GM12878 (cell line): Measurements from ENCODE around the gene SSBP3. TPM values are rescaled to one million over a fixed set of nuclear protein-coding genes. Genes with fewer than 3 reads are reported as not detected.

Experiments
- ATAC-seq: fragments of 200-7000 bp; cut with Tn5 transposase; 3 replicates; pipeline ENCODE4 v1.9.1; 2020; ENCODE audit warnings: mild to moderate bottlenecking, moderate library complexity
- BruUV-seq: library from RNA; stranded (reverse); fragments of 400-500 nt; replicated peaks from 2 replicates; lab custom pipeline; 2021; lab: Mats Ljungman, UMichigan
- CTCF ChIA-PET: fragments of 300-600 bp; sonication (Branson Sonifier 250); formaldehyde crosslinking; extraction: SDS; loops from one replicate; lab custom pipeline; 2021; ENCODE audit warnings: inconsistent platforms; lab: Yijun Ruan, JAX
- POLR2A ChIA-PET: fragments of 350-600 bp; formaldehyde crosslinking; extraction: SDS; loops from one replicate; lab custom pipeline; 2021; ENCODE audit warnings: inconsistent platforms; lab: Charles Lee
- RAD21 ChIA-PET: fragments of 300-600 bp; sonication (Branson Sonifier 250); formaldehyde crosslinking; loops from one replicate; lab custom pipeline; 2023; ENCODE audit warnings: antibody characterized with exemption; ENCODE audit not compliant: unreplicated experiment; lab: Charles Lee
- SMC1A ChIA-PET: fragments of 300-600 bp; sonication (Branson Sonifier 250); formaldehyde crosslinking; loops from one replicate; lab custom pipeline; 2023; ENCODE audit not compliant: unreplicated experiment, uncharacterized antibody; lab: Charles Lee
- DNase-seq: peaks from one replicate; pipeline ENCODE4 v3.0.0-alpha.2; 2011; ENCODE audit warnings: low read depth, low spot score
- FAIRE-seq: peaks from 3 replicates; lab custom pipeline; 2011; peaks lifted over from hg19 to GRCh38; lab: Jason Lieb, UNC
- H2AFZ ChIP-seq: 2 replicates; pipeline ENCODE4 v1.6.0; 2011; ENCODE audit warnings: low read depth, low read length, control low read depth; ENCODE audit not compliant: control insufficient read depth
- H3K27ac ChIP-seq: 2 replicates; pipeline ENCODE4 v1.5.1; 2011; ENCODE audit warnings: control low read depth; ENCODE audit not compliant: control insufficient read depth, insufficient read depth
- H3K27me3 ChIP-seq, 2 experiments: replicated peaks in 1 of 2; 2 replicates each; pipeline versions ENCODE4 v1.6.0 to v1.6.1; 2011; ENCODE audit warnings: low read length in 1 of 2; ENCODE audit not compliant: control insufficient read depth in 2 of 2, insufficient read depth in 2 of 2
- H3K36me3 ChIP-seq, 2 experiments: 2 replicates each; pipeline ENCODE4 v1.5.1; 2011; ENCODE audit warnings: low read length in 1 of 2; ENCODE audit not compliant: control insufficient read depth in 2 of 2, insufficient read depth in 2 of 2
- H3K4me1 ChIP-seq: 2 replicates; pipeline ENCODE4 v1.6.1; 2011; ENCODE audit warnings: mild to moderate bottlenecking, low read length, moderate library complexity, mixed read lengths; ENCODE audit not compliant: control insufficient read depth, insufficient read depth
- H3K4me2 ChIP-seq: 2 replicates; pipeline ENCODE4 v1.6.0; 2011; ENCODE audit warnings: control low read depth; ENCODE audit not compliant: control insufficient read depth, insufficient read depth
- H3K4me3 ChIP-seq: fragments of 200-600 bp; sonication (generic); 2 replicates; pipeline ENCODE4 v1.5.1; 2016
- H3K79me2 ChIP-seq: 2 replicates; pipeline ENCODE4 v1.6.0; 2011; ENCODE audit warnings: low read length; ENCODE audit not compliant: control insufficient read depth, insufficient read depth
- H3K9ac ChIP-seq: 2 replicates; pipeline ENCODE4 v1.8.0; 2011; ENCODE audit warnings: low read length, control low read depth, mixed read lengths; ENCODE audit not compliant: control insufficient read depth, insufficient read depth
- H3K9me3 ChIP-seq: replicated peaks from 3 replicates; pipeline ENCODE4 v1.5.1; 2011; ENCODE audit warnings: mild to moderate bottlenecking, low read length; ENCODE audit not compliant: control insufficient read depth, insufficient read depth
- H4K20me1 ChIP-seq: 2 replicates; pipeline ENCODE4 v1.6.0; 2011; ENCODE audit not compliant: control insufficient read depth, insufficient read depth
- CTCF ChIP-seq, 3 experiments: IDR thresholded peaks in 2 of 3; conservative IDR thresholded peaks in 1 of 3; 2 replicates each; pipeline ENCODE4 v1.5.1; 2011; ENCODE audit warnings: low read depth in 3 of 3, low read length in 3 of 3, mild to moderate bottlenecking in 3 of 3, control low read depth in 2 of 3, moderate library complexity in 2 of 3, inconsistent platforms in 1 of 3, mixed read lengths in 1 of 3; ENCODE audit not compliant: control insufficient read depth in 2 of 3, insufficient read depth in 1 of 3; ENCODE audit errors: extremely low read depth in 1 of 3
- E2F8 ChIP-seq: fragments of 450-650 bp; IDR thresholded peaks from 2 replicates; pipeline ENCODE4 v1.6.1; 2018; ENCODE audit warnings: mild to moderate bottlenecking, low read depth, moderate library complexity; ENCODE audit not compliant: partially characterized antibody
- NFYA ChIP-seq: IDR thresholded peaks from 2 replicates; pipeline ENCODE4 v1.6.1; 2011; ENCODE audit warnings: low read depth, mild to moderate bottlenecking, low read length, improper control_type of control experiment, borderline replicate concordance
- NFYB ChIP-seq: IDR thresholded peaks from 2 replicates; pipeline ENCODE4 v1.6.1; 2011; ENCODE audit warnings: low read depth, mild to moderate bottlenecking, low read length, improper control_type of control experiment, moderate library complexity; ENCODE audit not compliant: insufficient read depth
- RUNX3 ChIP-seq: IDR thresholded peaks from 2 replicates; pipeline ENCODE4 v1.6.1; 2012; ENCODE audit warnings: low read length, inconsistent platforms
- SIN3A ChIP-seq: IDR thresholded peaks from 2 replicates; pipeline ENCODE4 v1.6.1; 2012; ENCODE audit warnings: low read depth, low read length, improper control_type of control experiment
- USF1 ChIP-seq: IDR thresholded peaks from 2 replicates; pipeline ENCODE4 v1.6.1; 2011; ENCODE audit warnings: borderline replicate concordance, low read depth, mild to moderate bottlenecking, moderate library complexity, mixed read lengths, low read length; ENCODE audit not compliant: insufficient read depth; ENCODE audit errors: extremely low read length
- ZNF207 ChIP-seq: fragments of 450-650 bp; IDR thresholded peaks from 2 replicates; pipeline ENCODE4 v1.6.1; 2014; ENCODE audit warnings: antibody characterized with exemption, mild to moderate bottlenecking, borderline replicate concordance
- ZNF592 ChIP-seq: fragments of 450-650 bp; IDR thresholded peaks from 2 replicates; pipeline ENCODE4 v1.6.1; 2017; ENCODE audit warnings: mild to moderate bottlenecking, moderate library complexity
- WGBS: methylation state at CpG from one replicate; pipeline ENCODE4 v1.1.6; 2016; ENCODE audit warnings: low lambda C conversion rate; ENCODE audit not compliant: insufficient replicate concordance, insufficient coverage; ENCODE audit errors: missing lambda C conversion rate; 5-methylcytosine and 5-hydroxymethylcytosine counted together
- in situ Hi-C: fragments of 300-500 bp; cut with MboI; formaldehyde crosslinking; loops from 9 replicates; pipeline ENCODE4 v1.14.3; 2018; ENCODE audit warnings: mixed read lengths
- intact Hi-C: fragments of 100-400 bp; cut with micrococcal nuclease; formaldehyde crosslinking; loops from one replicate; pipeline ENCODE4 v1.14.2; 2022; ENCODE audit not compliant: unreplicated experiment
- polyA plus RNA-seq, 11 experiments: library from polyadenylated mRNA; depleted of rRNA in 4 of 11; unstranded in 6 of 11; stranded (reverse) in 5 of 11; fragments of >200 nt; fragmentation: Nextera tagmentation in 4 of 11; fragmentation: Illumina TruSeq in 1 of 11; extraction: Ambion mirVana in 4 of 11; extraction: Trizol in 1 of 11; gene quantifications; 1 replicate in 1 of 11; 2 replicates in 10 of 11; pipeline versions ENCODE4 v1.2.1 to v1.2.3, GENCODE V29; 2011 to 2016; ENCODE audit warnings: inconsistent platforms in 2 of 11, missing spikeins in 2 of 11, low read depth in 1 of 11
- total RNA-seq, 4 experiments: library from RNA; depleted of rRNA in 3 of 4; stranded (reverse); fragments of >200 nt in 3 of 4; fragmentation: Illumina TruSeq in 1 of 4; extraction: Trizol in 1 of 4; gene quantifications; 2 replicates each; pipeline versions ENCODE4 v1.2.1 to v1.2.3, GENCODE V29; 2013 to 2021

SSBP3 gene
- total and polyA plus RNA-seq, 10 of the 15 experiments (the other 5 are each of a cell fraction or from before 2014, with no cell fraction given), result 4.1 to 51.7 (median 17.1) TPM

GRCh38 chr1:54265126-54265525, 141.1 kb downstream of the SSBP3 start (continued):
- no peak for TF ChIP-seq NFYA
- TF ChIP-seq USF1, result no peak
- no peak for TF ChIP-seq RUNX3

- Histone ChIP-seq H3K4me1 (no peaks in the 10 kb centered on the region), H3K9me3 (no peaks in the 10 kb centered on the region), H3K27me3 (no peaks in the 10 kb centered on the region), H4K20me1 (no peaks in the 10 kb centered on the region; the same call in 1 of the 2 replicates), H2AFZ (no peak overlapping the region), H3K79me2 (no peaks in the 10 kb centered on the region), H3K9ac (no peak overlapping the region), H3K36me3 (peaks cover 0 to 3% of the 10 kb centered on the region in 2 experiments; a peak in 2 of 4 replicates), H3K4me2 (no peak overlapping the region), H3K4me3 (no peak overlapping the region), H3K27ac (no peak overlapping the region)
- ChIA-PET SMC1A (no interaction called here), CTCF (interaction anchor here (0.6 to 1.0 kb wide), 2 partner anchors 9 to 225 kb away, joined by 3 to 6 read pairs; no protein-coding TSS in a partner anchor), POLR2A (interaction anchor here (0.6 kb wide), 1 partner anchor 9 kb away, joined by 4 read pairs; no protein-coding TSS in a partner anchor), RAD21 (interaction anchor here (0.7 to 1.1 kb wide), 2 partner anchors 10 to 89 kb away, joined by 3 read pairs; no protein-coding TSS in a partner anchor)
- DNase-seq (no peak), ATAC-seq (no peak), FAIRE-seq (no peak)
- in situ Hi-C loops, result no loop called here
- intact Hi-C loops, result no loop called here
- TF ChIP-seq E2F8 (no peak), NFYA (no peak), SIN3A (no peak), CTCF (IDR thresholded peaks at IDR 0.05 in 2 of 3, conservative IDR thresholded peaks at IDR 0.05 in 1 of 3; ENCODE audit: control insufficient read depth in 2 of 3, extremely low read depth in 1 of 3, insufficient read depth in 1 of 3, low read depth in 3 of 3, low read length in 3 of 3) (no peak), ZNF592 (no peak), ZNF207 (no peak), NFYB (no peak)
- BruUV-seq, result no TSS peak
- WGBS, result 82% methylated on average over 6 of the region's 6 CpGs
Observed at GRCh38 chr1:54263601-54264226, 142.5 kb downstream of the SSBP3 start.
